Measurements from ENCODE around the gene LBR.

LBR gene

DNA sequence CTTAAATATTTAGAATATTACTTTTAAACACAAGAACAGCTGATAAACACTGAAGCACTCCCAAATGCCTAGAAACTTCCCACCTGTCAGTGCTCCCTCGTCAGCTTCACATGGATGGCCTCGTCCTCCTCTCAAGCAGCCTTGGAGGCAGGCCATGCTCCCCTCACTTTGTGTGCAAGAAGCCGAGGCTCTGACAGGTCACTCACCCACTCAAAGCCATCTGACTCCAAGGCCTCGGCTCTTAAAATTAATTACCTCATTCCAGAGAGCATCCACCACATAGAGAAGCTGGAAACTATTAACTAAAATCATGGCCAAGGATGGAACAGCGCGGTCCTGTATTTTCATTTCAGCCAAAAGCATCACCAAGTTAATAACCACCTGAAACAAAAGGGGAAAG is 17.8 kb downstream of the LBR start:
- Histone ChIP-seq H3K27me3 (ENCODE audit: control insufficient read depth in 3 of 3, insufficient read depth in 3 of 3, low read depth in 1 of 3, low read length in 3 of 3) (no peaks in the 10 kb centered on the region), H3K4me3 (ENCODE audit: low read length in 2 of 2) (no peak overlapping the region), H2BK15ac (ENCODE audit: low read length) (no peak overlapping the region), H3K4ac (ENCODE audit: low read length) (no peak overlapping the region), H3K9ac (ENCODE audit: low read depth, low read length, poor library complexity) (no peak overlapping the region), H3K9me3 (replicated peaks in 1 of 2; ENCODE audit: control insufficient read depth in 2 of 2, insufficient read depth in 1 of 2, low read depth in 1 of 2, low read length in 2 of 2) (no peaks in the 10 kb centered on the region), H3K4me1 (ENCODE audit: control insufficient read depth in 2 of 2, insufficient read depth in 1 of 2, low read depth in 1 of 2, low read length in 2 of 2) (no peaks in the 10 kb centered on the region), H3K18ac (ENCODE audit: low read length) (no peak overlapping the region), H3K4me2 (ENCODE audit: insufficient read depth, low read length, poor library complexity, severe bottlenecking) (no peak overlapping the region), H3K27ac (replicated peaks; ENCODE audit: low read length) (no peak overlapping the region), H2BK5ac (ENCODE audit: low read length) (no peak overlapping the region), H3K36me3 (replicated peaks in 1 of 2; ENCODE audit: control insufficient read depth in 2 of 2, insufficient read depth in 2 of 2, low read length in 2 of 2) (peaks cover 24 to 100% of the 10 kb centered on the region in 2 donors), H2BK120ac (ENCODE audit: low read depth, low read length) (no peak overlapping the region), H2AK5ac (ENCODE audit: low read depth, low read length) (no peak overlapping the region), H4K91ac (ENCODE audit: low read depth, low read length, poor library complexity) (no peak overlapping the region), H3K79me1 (ENCODE audit: low read depth, low read length) (peaks cover 2% of the 10 kb centered on the region), H3K23ac (ENCODE audit: low read depth, low read length, poor library complexity) (no peak overlapping the region), H2BK12ac (ENCODE audit: low read length) (no peak overlapping the region), H3K14ac (ENCODE audit: low read length) (no peak overlapping the region), H4K8ac (ENCODE audit: low read depth, low read length) (no peak overlapping the region), H2AFZ (ENCODE audit: low read length) (no peak overlapping the region)
- no peak for DNase-seq (ENCODE audit: low spot score)
- no CpG with 5 or more reads among the region's 6 CpGs for WGBS, 2 donors (ENCODE audit: extremely low coverage in 2 of 2, insufficient read length in 2 of 2, insufficient replicate concordance in 1 of 2)

- Histone ChIP-seq H3K18ac (ENCODE audit: low read length) (no peak overlapping the region), H3K27ac (replicated peaks; ENCODE audit: low read length) (no peak overlapping the region), H3K4me1 (ENCODE audit: control insufficient read depth in 2 of 2, insufficient read depth in 1 of 2, low read depth in 1 of 2, low read length in 2 of 2) (no peaks in the 10 kb centered on the region), H3K4ac (ENCODE audit: low read length) (no peak overlapping the region), H3K9me3 (replicated peaks in 1 of 2; ENCODE audit: control insufficient read depth in 2 of 2, insufficient read depth in 1 of 2, low read depth in 1 of 2, low read length in 2 of 2) (no peaks in the 10 kb centered on the region), H2BK12ac (ENCODE audit: low read length) (no peak overlapping the region), H3K14ac (ENCODE audit: low read length) (no peak overlapping the region), H3K9ac (ENCODE audit: low read depth, low read length, poor library complexity) (no peak overlapping the region), H3K27me3 (ENCODE audit: control insufficient read depth in 3 of 3, insufficient read depth in 3 of 3, low read depth in 1 of 3, low read length in 3 of 3) (no peaks in the 10 kb centered on the region), H2BK15ac (ENCODE audit: low read length) (no peak overlapping the region), H3K4me3 (ENCODE audit: low read length in 2 of 2) (no peak overlapping the region), H3K4me2 (ENCODE audit: insufficient read depth, low read length, poor library complexity, severe bottlenecking) (no peak overlapping the region), H2BK5ac (ENCODE audit: low read length) (no peak overlapping the region), H4K91ac (ENCODE audit: low read depth, low read length, poor library complexity) (no peak overlapping the region), H3K23ac (ENCODE audit: low read depth, low read length, poor library complexity) (no peak overlapping the region), H2AFZ (ENCODE audit: low read length) (no peak overlapping the region), H3K36me3 (replicated peaks in 1 of 2; ENCODE audit: control insufficient read depth in 2 of 2, insufficient read depth in 2 of 2, low read length in 2 of 2) (peaks cover 22 to 100% of the 10 kb centered on the region in 2 donors), H2BK120ac (ENCODE audit: low read depth, low read length) (no peak overlapping the region), H3K79me1 (ENCODE audit: low read depth, low read length) (peaks cover 2% of the 10 kb centered on the region), H4K8ac (ENCODE audit: low read depth, low read length) (no peak overlapping the region), H2AK5ac (ENCODE audit: low read depth, low read length) (no peak overlapping the region)
- no peak for DNase-seq (ENCODE audit: low spot score)
- WGBS, 2 donors (ENCODE audit: extremely low coverage in 2 of 2, insufficient read length in 2 of 2, insufficient replicate concordance in 1 of 2): no CpG with 5 or more reads among the region's 8 CpGs
Measured at GRCh38 chr1:225409051-225409450, 18.8 kb downstream of the LBR start.

DNA sequence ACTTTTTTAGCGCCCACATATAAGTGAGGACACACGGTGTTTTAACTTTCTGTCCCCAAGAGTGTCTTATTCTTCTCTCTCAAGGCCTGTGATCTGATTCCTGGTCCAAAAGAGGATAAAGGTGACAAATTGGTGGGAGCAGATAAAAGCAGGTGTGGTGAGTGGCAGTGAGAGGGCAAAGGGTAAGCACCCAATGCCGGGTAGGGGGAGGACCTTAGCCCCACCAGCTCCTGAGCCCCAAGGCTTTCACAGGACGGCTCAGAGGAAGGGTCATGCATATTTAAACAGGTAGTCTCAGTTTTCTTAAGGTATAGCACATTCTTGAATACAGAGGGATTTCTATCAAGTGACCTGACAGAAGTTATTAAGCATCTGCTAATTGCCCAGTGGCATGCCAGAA is 19.6 kb downstream of the LBR start:
- H3K4me3 ChIP-seq (ENCODE audit: low read length in 2 of 2): no peak overlapping the region
- no peak overlapping the region for H3K4me2 ChIP-seq (ENCODE audit: insufficient read depth, low read length, poor library complexity, severe bottlenecking)
- peaks cover 22 to 100% of the 10 kb centered on the region in 2 donors for H3K36me3 ChIP-seq (replicated peaks in 1 of 2; ENCODE audit: control insufficient read depth in 2 of 2, insufficient read depth in 2 of 2, low read length in 2 of 2)
- no peak overlapping the region for H3K23ac ChIP-seq (ENCODE audit: low read depth, low read length, poor library complexity)
- WGBS, 2 donors (ENCODE audit: extremely low coverage in 2 of 2, insufficient read length in 2 of 2, insufficient replicate concordance in 1 of 2): no CpG with 5 or more reads among the region's 4 CpGs
- no peaks in the 10 kb centered on the region for H3K9me3 ChIP-seq (replicated peaks in 1 of 2; ENCODE audit: control insufficient read depth in 2 of 2, insufficient read depth in 1 of 2, low read depth in 1 of 2, low read length in 2 of 2)
- H2BK120ac ChIP-seq (ENCODE audit: low read depth, low read length): no peak overlapping the region
- no peak overlapping the region for H3K4ac ChIP-seq (ENCODE audit: low read length)
- H2BK5ac ChIP-seq (ENCODE audit: low read length): no peak overlapping the region
- no peak overlapping the region for H2BK15ac ChIP-seq (ENCODE audit: low read length)
- no peak for DNase-seq (ENCODE audit: low spot score)
- no peak overlapping the region for H4K8ac ChIP-seq (ENCODE audit: low read depth, low read length)
- H3K9ac ChIP-seq (ENCODE audit: low read depth, low read length, poor library complexity): no peak overlapping the region
- no peaks in the 10 kb centered on the region for H3K27me3 ChIP-seq (ENCODE audit: control insufficient read depth in 3 of 3, insufficient read depth in 3 of 3, low read depth in 1 of 3, low read length in 3 of 3)
- H2AK5ac ChIP-seq (ENCODE audit: low read depth, low read length): no peak overlapping the region
- no peak overlapping the region for H4K91ac ChIP-seq (ENCODE audit: low read depth, low read length, poor library complexity)
- no peaks in the 10 kb centered on the region for H3K4me1 ChIP-seq (ENCODE audit: control insufficient read depth in 2 of 2, insufficient read depth in 1 of 2, low read depth in 1 of 2, low read length in 2 of 2)
- peaks cover 2% of the 10 kb centered on the region for H3K79me1 ChIP-seq (ENCODE audit: low read depth, low read length)
- H3K27ac ChIP-seq (replicated peaks; ENCODE audit: low read length): no peak overlapping the region
- H3K14ac ChIP-seq (ENCODE audit: low read length): no peak overlapping the region
- H2BK12ac ChIP-seq (ENCODE audit: low read length): no peak overlapping the region
- no peak overlapping the region for H3K18ac ChIP-seq (ENCODE audit: low read length)
- H2AFZ ChIP-seq (ENCODE audit: low read length): no peak overlapping the region

DNA sequence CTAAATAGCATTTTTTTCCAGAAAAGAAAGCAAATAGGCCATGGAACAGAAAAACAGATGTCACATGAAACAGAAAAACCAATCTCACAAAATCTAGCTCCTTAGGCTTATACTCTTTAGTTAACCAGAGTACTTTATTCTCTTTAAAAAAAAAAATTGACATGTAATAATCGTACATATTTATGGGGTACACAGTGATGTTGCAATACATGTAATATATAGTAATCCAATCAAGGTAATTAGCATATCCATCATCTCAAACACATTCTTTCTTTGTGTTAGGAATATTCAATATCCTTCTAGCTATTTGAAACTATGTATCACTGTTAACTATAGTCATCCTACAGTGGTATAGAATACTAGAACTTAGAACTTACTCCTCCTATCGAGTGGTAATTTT is 20.1 kb downstream of the LBR start:
- H3K4me3 ChIP-seq (ENCODE audit: low read length in 2 of 2): no peak overlapping the region
- DNase-seq (ENCODE audit: low spot score): no peak
- no peak overlapping the region for H3K27ac ChIP-seq (replicated peaks; ENCODE audit: low read length)
- H3K4me1 ChIP-seq (ENCODE audit: control insufficient read depth in 2 of 2, insufficient read depth in 1 of 2, low read depth in 1 of 2, low read length in 2 of 2): no peaks in the 10 kb centered on the region
- no peak overlapping the region for H2AFZ ChIP-seq (ENCODE audit: low read length)
- H2BK120ac ChIP-seq (ENCODE audit: low read depth, low read length): no peak overlapping the region
- H3K9me3 ChIP-seq (replicated peaks in 1 of 2; ENCODE audit: control insufficient read depth in 2 of 2, insufficient read depth in 1 of 2, low read depth in 1 of 2, low read length in 2 of 2): no peaks in the 10 kb centered on the region
- H3K36me3 ChIP-seq (replicated peaks in 1 of 2; ENCODE audit: control insufficient read depth in 2 of 2, insufficient read depth in 2 of 2, low read length in 2 of 2): peaks cover 22 to 100% of the 10 kb centered on the region in 2 donors
- no peak overlapping the region for H4K91ac ChIP-seq (ENCODE audit: low read depth, low read length, poor library complexity)
- H3K4ac ChIP-seq (ENCODE audit: low read length): no peak overlapping the region
- H3K14ac ChIP-seq (ENCODE audit: low read length): no peak overlapping the region
- H3K79me1 ChIP-seq (ENCODE audit: low read depth, low read length): peaks cover 2% of the 10 kb centered on the region
- no peak overlapping the region for H3K9ac ChIP-seq (ENCODE audit: low read depth, low read length, poor library complexity)
- H3K4me2 ChIP-seq (ENCODE audit: insufficient read depth, low read length, poor library complexity, severe bottlenecking): no peak overlapping the region
- H4K8ac ChIP-seq (ENCODE audit: low read depth, low read length): no peak overlapping the region
- no peak overlapping the region for H2BK15ac ChIP-seq (ENCODE audit: low read length)
- no peak overlapping the region for H2BK5ac ChIP-seq (ENCODE audit: low read length)
- no peak overlapping the region for H2AK5ac ChIP-seq (ENCODE audit: low read depth, low read length)
- H3K27me3 ChIP-seq (ENCODE audit: control insufficient read depth in 3 of 3, insufficient read depth in 3 of 3, low read depth in 1 of 3, low read length in 3 of 3): no peaks in the 10 kb centered on the region
- no CpG with 5 or more reads among the region's 2 CpGs for WGBS, 2 donors (ENCODE audit: extremely low coverage in 2 of 2, insufficient read length in 2 of 2, insufficient replicate concordance in 1 of 2)
- no peak overlapping the region for H3K23ac ChIP-seq (ENCODE audit: low read depth, low read length, poor library complexity)
- no peak overlapping the region for H2BK12ac ChIP-seq (ENCODE audit: low read length)
- no peak overlapping the region for H3K18ac ChIP-seq (ENCODE audit: low read length)
